Activated CD4-positive, alpha-beta T cell treated with anti-CD3 and anti-CD28 coated beads, Interleukin-2, amount 10 ng/mL, durations not matched to agents 7 days and 5 days (primary cell): Measurements from ENCODE around the gene SLC9C1. TPM values are rescaled to one million over a fixed set of nuclear protein-coding genes. Genes with fewer than 3 reads are reported as not detected.

Source experiments
- CTCF ChIA-PET: fragments of 350-600 bp; sonication (Branson Sonifier 250); formaldehyde crosslinking; loops from one replicate; lab custom pipeline; 2021; ENCODE audit warnings: antibody characterized with exemption; lab: Charles Lee
- POLR2A ChIA-PET: fragments of 350-600 bp; sonication (Branson Sonifier 250); formaldehyde crosslinking; loops from one replicate; lab custom pipeline; 2021; ENCODE audit warnings: antibody characterized with exemption; lab: Charles Lee
- DNase-seq: peaks from one replicate; pipeline ENCODE4 v3.0.0-alpha.2; 2020
- H3K27ac Mint-ChIP-seq: one replicate; pipeline ENCODE4 v1.8.0; 2021; ENCODE audit warnings: mild to moderate bottlenecking, moderate library complexity, mixed read lengths
- H3K27me3 Mint-ChIP-seq: one replicate; pipeline ENCODE4 v1.8.0; 2021; ENCODE audit warnings: mixed read lengths
- H3K36me3 Mint-ChIP-seq: one replicate; pipeline ENCODE4 v1.8.0; 2021; ENCODE audit warnings: low read depth, mixed read lengths
- H3K4me1 Mint-ChIP-seq: one replicate; pipeline ENCODE4 v1.8.0; 2021; ENCODE audit warnings: mixed read lengths
- H3K4me3 Mint-ChIP-seq: one replicate; pipeline ENCODE4 v1.8.0; 2021; ENCODE audit warnings: mild to moderate bottlenecking, moderate library complexity, mixed read lengths
- H3K9me3 Mint-ChIP-seq: one replicate; pipeline ENCODE4 v1.8.0; 2021; ENCODE audit warnings: mixed read lengths
- total RNA-seq, 2 experiments: library from RNA; stranded (reverse); gene quantifications; one replicate each; pipeline ENCODE4 v1.2.3, GENCODE V29; 2021

Gene SLC9C1
- total RNA-seq, 2 experiments from 2014 or later: not detected

DNA sequence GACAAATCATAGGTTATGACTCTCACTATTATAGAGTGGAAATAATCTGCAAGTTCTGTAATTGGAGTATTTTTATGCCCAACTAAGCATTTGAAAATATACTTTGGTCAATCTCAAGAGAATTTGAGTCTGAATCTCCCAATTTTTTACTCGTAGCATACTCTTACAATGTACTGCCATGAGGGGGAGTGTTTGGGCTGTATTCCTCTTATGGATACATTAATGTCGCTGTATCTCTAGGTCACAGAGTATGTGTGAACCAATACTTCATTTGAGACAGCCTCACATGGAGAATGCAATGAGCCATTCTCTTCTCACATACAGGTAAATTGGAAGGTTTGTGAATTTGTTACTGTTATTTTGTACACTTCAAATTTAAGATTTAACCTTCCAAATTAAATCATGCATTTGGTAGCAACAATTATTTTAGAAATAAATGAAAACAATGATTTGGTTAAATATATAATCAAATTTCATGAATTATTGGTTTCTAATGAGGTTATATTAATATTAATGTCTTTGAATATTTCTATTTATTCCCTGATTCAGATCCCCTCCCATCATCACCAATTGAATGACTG lies 33.4 kb upstream of the SLC9C1 start:
- Mint-ChIP-seq H3K36me3 (no peaks in the 10 kb centered on the region), H3K9me3 (no peaks in the 10 kb centered on the region), H3K27me3 (peaks cover 9% of the 10 kb centered on the region), H3K4me3 (no peak overlapping the region), H3K27ac (no peak overlapping the region), H3K4me1 (peaks cover 8% of the 10 kb centered on the region)
- peak; percentile 73 for DNase-seq
- ChIA-PET POLR2A (no interaction called here), CTCF (interaction anchor here (1.1 to 1.2 kb wide), 2 partner anchors 22 to 29 kb away, joined by 3 to 4 read pairs; no protein-coding TSS in a partner anchor)

DNA sequence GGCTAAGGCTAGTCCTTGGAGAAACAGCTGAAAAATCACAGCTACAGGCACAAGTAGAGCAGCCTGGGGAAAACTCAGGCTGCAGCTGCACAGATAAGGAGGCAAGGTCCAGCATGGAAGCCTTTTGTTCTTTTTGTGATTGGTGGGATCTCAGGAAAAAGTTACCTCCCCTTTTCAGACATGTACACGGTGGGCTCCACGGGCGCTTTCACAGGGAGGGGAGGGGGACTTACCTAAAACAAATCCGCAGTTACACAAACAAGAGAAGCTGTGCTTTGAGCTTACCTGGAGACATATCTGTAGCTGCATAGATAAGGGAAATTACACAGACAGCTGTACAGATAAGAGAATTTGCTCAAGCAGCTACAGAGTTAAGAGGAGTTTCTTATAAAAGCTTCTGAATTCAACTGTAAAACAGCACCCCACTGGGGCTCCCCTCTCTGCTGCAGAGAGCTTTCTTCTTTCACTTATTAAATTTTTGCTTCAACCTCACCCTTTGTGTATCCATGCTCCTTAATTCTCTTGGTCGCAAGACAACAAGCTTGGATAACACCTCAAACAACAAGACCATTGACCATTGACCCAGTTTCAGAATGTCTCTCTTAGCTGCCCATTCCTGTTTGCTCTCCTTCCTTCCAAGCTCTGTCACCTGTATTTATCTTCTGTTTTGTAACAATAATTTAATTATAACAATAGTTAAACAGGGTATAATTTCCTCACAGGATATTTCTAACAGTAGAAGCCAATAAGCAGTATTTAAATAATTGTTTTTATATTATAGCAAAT lies 28.0 kb upstream of the SLC9C1 start:
- Mint-ChIP-seq H3K4me3 (no peak overlapping the region), H3K36me3 (no peaks in the 10 kb centered on the region), H3K4me1 (peaks cover 3% of the 10 kb centered on the region), H3K27me3 (peaks cover 14% of the 10 kb centered on the region), H3K27ac (no peak overlapping the region), H3K9me3 (no peaks in the 10 kb centered on the region)
- POLR2A ChIA-PET: no interaction called here
- no peak for DNase-seq
- CTCF ChIA-PET: interaction anchor here (0.6 to 2.2 kb wide), 7 partner anchors 13 to 290 kb away, joined by 3 to 10 read pairs (median 4); partner anchors contain the start of gene SLC9C1

DNA sequence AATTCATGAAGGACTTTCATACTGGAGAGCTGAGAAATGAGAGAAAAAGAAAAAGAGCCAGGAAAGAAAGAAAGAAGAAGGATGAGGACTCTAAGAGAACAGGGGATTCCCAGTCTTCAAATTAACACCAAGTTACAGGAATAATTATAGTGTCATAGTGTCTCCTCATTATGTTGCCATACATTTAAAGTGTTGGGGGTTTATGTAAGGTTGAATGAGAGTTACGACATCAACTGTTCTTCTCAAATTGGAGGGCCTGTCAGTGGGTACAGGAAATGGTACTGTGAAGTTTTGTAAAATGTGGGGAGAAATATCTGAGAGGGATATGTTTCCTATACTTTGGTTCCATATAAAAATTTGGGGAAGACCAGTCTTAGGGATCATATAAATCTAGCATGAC lies 26.7 kb upstream of the SLC9C1 start:
- DNase-seq: no peak
- H3K27ac Mint-ChIP-seq: no peak overlapping the region
- no peak overlapping the region for H3K4me3 Mint-ChIP-seq
- ChIA-PET POLR2A (no interaction called here), CTCF (interaction anchor here (1.6 to 2.1 kb wide), 2 partner anchors 16 to 184 kb away, joined by 4 to 8 read pairs; no protein-coding TSS in a partner anchor)
- peaks cover 12% of the 10 kb centered on the region for H3K27me3 Mint-ChIP-seq
- peaks cover 2% of the 10 kb centered on the region for H3K9me3 Mint-ChIP-seq
- H3K4me1 Mint-ChIP-seq: peaks cover 3% of the 10 kb centered on the region
- H3K36me3 Mint-ChIP-seq: no peaks in the 10 kb centered on the region

DNA sequence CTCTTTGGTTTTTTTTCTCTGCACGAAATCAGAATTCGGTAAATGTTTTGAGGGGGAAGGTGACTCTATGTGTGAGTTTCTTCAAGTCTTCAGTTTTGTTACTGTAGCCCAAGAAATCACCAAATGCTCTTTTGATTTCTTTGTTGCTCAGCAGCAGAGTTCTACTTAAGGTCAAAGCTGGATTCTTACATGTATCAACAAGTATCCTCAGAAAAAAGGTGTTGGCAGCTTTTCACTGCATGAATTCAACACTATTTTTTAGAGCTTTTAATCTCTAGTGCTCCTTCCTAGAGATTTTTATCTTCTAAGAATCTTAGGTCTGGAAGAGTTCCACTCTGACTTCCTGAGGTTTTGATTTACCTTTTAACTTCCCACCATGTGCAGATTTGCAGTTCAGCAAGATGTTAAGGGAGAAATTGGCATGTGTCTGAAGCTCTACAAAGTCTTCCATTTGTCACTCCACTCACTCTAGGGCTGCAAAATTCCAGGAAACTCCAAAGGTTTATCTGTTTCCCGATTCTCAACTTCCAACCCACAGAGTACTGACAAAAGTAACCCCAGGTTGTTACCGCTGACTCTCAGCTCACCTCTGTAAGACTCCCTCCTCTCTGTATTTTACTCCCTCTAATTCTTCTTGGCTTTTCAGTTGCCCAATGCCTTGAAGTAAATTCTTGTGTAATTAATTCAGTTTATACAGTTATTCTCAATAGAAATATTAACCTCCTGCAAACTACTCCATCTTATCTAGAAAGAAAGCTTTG lies 25.7 kb upstream of the SLC9C1 start:
- Mint-ChIP-seq H3K27me3 (peaks cover 12% of the 10 kb centered on the region), H3K9me3 (peaks cover 6% of the 10 kb centered on the region), H3K4me3 (no peak overlapping the region), H3K4me1 (peaks cover 3% of the 10 kb centered on the region), H3K36me3 (no peaks in the 10 kb centered on the region), H3K27ac (no peak overlapping the region)
- POLR2A ChIA-PET: no interaction called here
- CTCF ChIA-PET: interaction anchor here (0.6 to 2.1 kb wide), 5 partner anchors 14 to 297 kb away, joined by 3 to 8 read pairs (median 3); no protein-coding TSS in a partner anchor
- no peak for DNase-seq

DNA sequence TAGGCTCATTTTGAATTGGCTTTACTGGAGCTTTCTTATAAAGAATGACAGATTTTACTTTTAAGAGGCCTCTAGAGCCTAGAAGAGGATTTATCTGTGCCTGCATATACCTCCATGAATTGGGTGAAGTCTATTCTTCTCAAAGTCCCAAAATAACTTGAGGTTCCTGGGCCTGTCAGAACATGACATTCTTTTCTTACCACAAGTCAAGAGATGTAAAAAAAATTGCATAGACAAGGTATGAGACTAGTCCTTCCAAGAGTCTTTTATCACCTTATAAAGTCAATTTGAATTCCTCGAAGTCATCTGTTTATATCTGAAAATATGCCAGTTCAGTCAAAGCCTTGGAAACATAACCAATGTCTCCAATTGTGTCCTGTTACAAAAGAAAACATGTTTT lies 21.8 kb upstream of the SLC9C1 start:
- ChIA-PET POLR2A (no interaction called here), CTCF (interaction anchor here (1.3 to 1.5 kb wide), 2 partner anchors 10 to 204 kb away, joined by 3 to 4 read pairs; no protein-coding TSS in a partner anchor)
- Mint-ChIP-seq H3K9me3 (peaks cover 8% of the 10 kb centered on the region), H3K4me1 (peaks cover 3% of the 10 kb centered on the region), H3K36me3 (peaks cover 2% of the 10 kb centered on the region), H3K27ac (no peak overlapping the region), H3K27me3 (peaks cover 6% of the 10 kb centered on the region), H3K4me3 (no peak overlapping the region)
- no peak for DNase-seq

DNA sequence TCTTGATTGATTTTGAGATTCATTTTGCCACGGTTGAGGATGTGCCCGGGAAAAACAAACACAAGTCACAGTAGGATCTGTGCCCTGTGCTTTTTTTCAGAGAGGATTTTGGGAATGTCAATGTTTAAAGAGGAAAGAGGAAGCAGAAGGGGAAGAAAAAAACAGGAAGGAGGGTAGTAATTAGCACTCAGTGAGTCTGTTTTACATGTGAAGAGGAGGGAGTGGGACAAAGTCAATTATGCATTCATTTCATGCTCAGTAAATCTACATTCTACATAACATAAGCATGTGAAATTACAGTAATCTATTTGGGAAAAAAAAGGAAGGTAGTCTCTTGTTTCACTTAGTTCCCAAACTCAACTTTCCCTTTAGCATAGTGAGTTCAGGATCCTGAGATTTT lies 20.6 kb upstream of the SLC9C1 start:
- Mint-ChIP-seq H3K9me3 (peaks cover 8% of the 10 kb centered on the region), H3K27me3 (peaks cover 6% of the 10 kb centered on the region), H3K4me1 (peaks cover under 1% of the 10 kb centered on the region), H3K36me3 (peaks cover 2% of the 10 kb centered on the region), H3K27ac (no peak overlapping the region), H3K4me3 (no peak overlapping the region)
- ChIA-PET CTCF (interaction anchor here (0.7 to 2.2 kb wide), 4 partner anchors 10 to 203 kb away, joined by 3 to 11 read pairs (median 3); no protein-coding TSS in a partner anchor), POLR2A (no interaction called here)
- no peak for DNase-seq

DNA sequence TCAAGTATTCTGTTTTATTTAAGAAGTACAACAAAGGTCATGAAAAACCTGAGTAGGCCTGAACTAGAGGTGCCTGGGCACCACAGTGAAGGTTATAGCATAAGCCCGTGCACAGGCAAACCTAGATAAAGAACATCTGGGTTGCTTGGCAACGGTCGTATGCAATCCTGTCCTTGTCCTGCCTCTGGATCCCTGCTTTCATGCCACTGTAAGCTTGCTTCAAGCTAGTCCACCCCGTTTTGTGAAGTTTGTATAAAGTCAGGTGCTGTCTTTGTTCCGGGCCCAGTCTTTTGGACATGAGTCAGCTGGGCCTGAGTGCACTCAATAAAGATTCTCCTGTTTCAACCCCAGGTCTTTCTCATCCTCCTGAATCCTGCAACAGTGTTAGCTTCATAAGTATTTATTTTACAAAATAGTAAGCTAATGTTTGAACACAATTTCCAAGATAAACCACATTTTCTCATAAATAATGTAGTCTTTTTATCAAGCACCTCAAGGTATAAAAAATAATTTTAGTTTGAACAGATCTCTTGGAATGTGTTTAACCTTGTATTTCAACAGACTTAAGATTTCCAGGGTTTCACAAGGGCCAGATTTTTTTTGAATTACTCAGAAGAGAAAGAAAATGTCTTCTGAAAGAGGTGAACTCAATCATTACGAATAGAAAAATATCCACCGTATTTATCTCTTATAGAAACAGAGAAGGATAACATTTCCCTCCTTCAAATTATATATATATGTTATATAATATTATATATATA lies 14.3 kb upstream of the SLC9C1 start:
- H3K4me3 Mint-ChIP-seq: no peak overlapping the region
- no peaks in the 10 kb centered on the region for H3K4me1 Mint-ChIP-seq
- no peak overlapping the region for H3K27ac Mint-ChIP-seq
- no peaks in the 10 kb centered on the region for H3K36me3 Mint-ChIP-seq
- no peak for DNase-seq
- POLR2A ChIA-PET: no interaction called here
- no peaks in the 10 kb centered on the region for H3K27me3 Mint-ChIP-seq
- no peaks in the 10 kb centered on the region for H3K9me3 Mint-ChIP-seq
- CTCF ChIA-PET: interaction anchor here (0.6 to 1.7 kb wide), 3 partner anchors 25 to 254 kb away, joined by 3 to 4 read pairs (median 3); partner anchors contain the start of genes ATG3, CD200 and SLC35A5

DNA sequence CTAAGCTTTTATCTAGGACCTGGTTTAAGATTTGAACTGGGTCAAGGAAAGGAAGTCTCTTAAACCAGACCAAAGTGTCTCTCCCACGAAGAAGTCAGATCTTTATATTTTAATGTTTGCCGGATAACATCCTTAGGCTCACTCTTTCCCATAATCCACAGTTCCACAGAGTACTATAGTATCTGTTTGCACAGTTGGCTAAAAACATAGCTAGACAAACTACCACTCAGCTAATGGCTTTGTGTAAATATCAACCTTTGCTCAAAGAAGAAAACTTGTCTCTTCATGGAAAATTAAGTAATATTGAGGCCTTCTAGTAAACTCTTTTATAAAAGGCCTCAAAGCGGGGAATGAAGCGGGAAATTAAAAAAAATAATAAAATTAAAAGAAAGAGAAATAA lies 13.5 kb upstream of the SLC9C1 start:
- H3K9me3 Mint-ChIP-seq: no peaks in the 10 kb centered on the region
- ChIA-PET POLR2A (no interaction called here), CTCF (interaction anchor here (1.4 kb wide), 1 partner anchor 26 kb away, joined by 4 read pairs; the partner anchor contains the start of gene CD200)
- H3K4me1 Mint-ChIP-seq: no peaks in the 10 kb centered on the region
- H3K36me3 Mint-ChIP-seq: no peaks in the 10 kb centered on the region
- H3K27me3 Mint-ChIP-seq: no peaks in the 10 kb centered on the region
- DNase-seq: no peak
- no peak overlapping the region for H3K4me3 Mint-ChIP-seq
- no peak overlapping the region for H3K27ac Mint-ChIP-seq

DNA sequence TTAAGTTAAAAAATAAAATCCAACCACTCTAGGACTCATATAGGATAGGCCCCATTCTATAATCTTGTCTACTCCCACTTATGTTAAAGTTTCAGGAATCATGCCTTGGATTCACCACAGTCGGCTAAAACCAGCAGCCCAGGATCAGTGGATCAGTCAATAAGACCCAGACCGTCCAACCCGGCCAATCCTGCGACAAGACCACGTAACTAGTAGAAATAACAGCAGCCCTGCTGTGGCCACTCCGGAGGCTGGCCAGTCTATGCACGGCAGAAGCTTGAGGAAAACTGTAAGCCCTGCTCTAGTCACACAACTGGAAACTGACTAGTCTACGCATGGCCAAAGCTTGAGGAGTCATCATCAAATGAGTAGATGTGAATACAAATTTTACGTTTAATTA lies 12.8 kb upstream of the SLC9C1 start:
- ChIA-PET POLR2A (no interaction called here), CTCF (interaction anchor here (1.4 kb wide), 1 partner anchor 26 kb away, joined by 4 read pairs; the partner anchor contains the start of gene CD200)
- H3K36me3 Mint-ChIP-seq: no peaks in the 10 kb centered on the region
- no peak overlapping the region for H3K4me3 Mint-ChIP-seq
- no peaks in the 10 kb centered on the region for H3K27me3 Mint-ChIP-seq
- H3K4me1 Mint-ChIP-seq: no peaks in the 10 kb centered on the region
- no peak for DNase-seq
- H3K9me3 Mint-ChIP-seq: no peaks in the 10 kb centered on the region
- no peak overlapping the region for H3K27ac Mint-ChIP-seq

DNA sequence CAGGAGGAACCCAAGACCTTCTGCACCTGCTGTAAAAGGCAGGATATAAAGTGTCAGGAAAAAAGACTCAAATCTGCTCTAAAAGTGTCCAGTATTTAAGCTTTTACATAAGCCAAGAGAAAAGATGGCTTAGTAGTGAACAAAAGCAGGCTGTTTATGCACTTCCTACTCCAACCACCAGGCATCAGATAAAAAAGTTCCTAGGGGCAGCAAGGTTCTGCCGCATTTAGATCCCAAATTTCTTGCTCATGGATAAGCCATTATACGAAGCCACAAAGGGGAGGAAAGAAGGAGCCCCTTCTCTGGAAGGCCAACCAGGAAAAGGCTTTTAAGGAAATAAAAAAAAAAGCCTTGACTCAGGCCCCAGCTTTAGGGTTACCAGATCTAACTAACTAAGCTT lies 10.6 kb upstream of the SLC9C1 start:
- Mint-ChIP-seq H3K4me1 (peaks cover 2% of the 10 kb centered on the region), H3K27me3 (no peaks in the 10 kb centered on the region), H3K27ac (no peak overlapping the region), H3K36me3 (no peaks in the 10 kb centered on the region), H3K4me3 (no peak overlapping the region), H3K9me3 (no peaks in the 10 kb centered on the region)
- POLR2A ChIA-PET: no interaction called here
- CTCF ChIA-PET: interaction anchor here (0.6 to 3.2 kb wide), 17 partner anchors 9 to 890 kb away, joined by 3 to 20 read pairs (median 4); partner anchors contain the start of genes BTLA, CD200 and SLC9C1
- no peak for DNase-seq

DNA sequence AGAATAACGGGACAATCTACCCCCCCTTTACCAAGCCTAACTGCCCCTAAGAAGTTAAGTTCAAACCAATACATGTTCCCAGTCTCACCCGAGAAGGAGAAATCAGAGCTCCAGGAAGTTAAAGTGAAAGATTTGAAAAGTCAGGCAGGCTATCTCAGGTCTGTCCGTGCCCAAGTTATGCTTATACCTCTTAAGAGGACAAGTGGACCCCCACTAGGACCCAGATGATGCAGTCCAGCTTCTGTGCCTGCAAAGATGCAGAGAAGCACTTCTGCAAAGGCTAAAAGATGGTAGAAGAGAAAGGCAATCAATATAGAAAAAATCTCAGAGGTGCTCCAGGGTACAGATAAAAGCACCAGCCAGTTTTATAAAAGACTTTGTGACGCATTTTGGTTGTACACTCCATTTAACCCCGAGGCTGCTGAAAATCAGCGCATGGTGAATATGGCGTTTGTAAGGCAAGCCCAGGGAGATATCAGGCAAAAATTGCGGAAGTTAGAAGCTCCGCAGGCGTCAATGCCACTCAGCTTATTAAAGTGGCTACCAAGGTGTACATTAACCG lies 9.8 kb upstream of the SLC9C1 start:
- H3K27ac Mint-ChIP-seq: no peak overlapping the region
- no peaks in the 10 kb centered on the region for H3K27me3 Mint-ChIP-seq
- H3K4me3 Mint-ChIP-seq: no peak overlapping the region
- peaks cover 3% of the 10 kb centered on the region for H3K4me1 Mint-ChIP-seq
- no peaks in the 10 kb centered on the region for H3K36me3 Mint-ChIP-seq
- ChIA-PET POLR2A (no interaction called here), CTCF (interaction anchor here (0.6 to 3.2 kb wide), 12 partner anchors 9 to 889 kb away, joined by 3 to 20 read pairs (median 4); partner anchors contain the start of genes CD200 and SLC9C1)
- DNase-seq: peak; percentile 15
- no peaks in the 10 kb centered on the region for H3K9me3 Mint-ChIP-seq
